NCI-H345 treated with DMSO at 0.1 percent for 48 hours (cell line): Measurements from ENCODE around the gene RAB28.

Experiments used
- DNase-seq: peaks from one replicate; lab custom pipeline; 2025; ENCODE audit not compliant: unreplicated experiment; lab: John Stamatoyannopoulos, UW

RAB28 gene

GRCh38 chr4:13484122-13484748, at the start of gene RAB28:
Gene RAB28 (minus strand): TSS chr4:13484340.
- DNase-seq: peak; percentile 80

- DNase-seq: no peak
Measured at GRCh38 chr4:13531625-13531998, 47.5 kb upstream of the RAB28 start.

GRCh38 chr4:13530823-13531624, 46.9 kb upstream of the RAB28 start:
- no peak for DNase-seq

- DNase-seq: no peak
Measured at GRCh38 chr4:13529128-13529919, 45.2 kb upstream of the RAB28 start.

GRCh38 chr4:13528821-13529127, 44.6 kb upstream of the RAB28 start:
- no peak for DNase-seq

- DNase-seq: no peak
Measured at GRCh38 chr4:13527981-13528820, 44.1 kb upstream of the RAB28 start.

GRCh38 chr4:13527192-13527980, 43.2 kb upstream of the RAB28 start:
- no peak for DNase-seq

- DNase-seq: no peak
Measured at GRCh38 chr4:13526658-13527057, 42.5 kb upstream of the RAB28 start.

GRCh38 chr4:13525606-13526281, 41.6 kb upstream of the RAB28 start:
- DNase-seq: no peak

GRCh38 chr4:13524504-13525243, 40.5 kb upstream of the RAB28 start:
- DNase-seq: no peak

GRCh38 chr4:13523591-13524503, 39.7 kb upstream of the RAB28 start:
- no peak for DNase-seq

GRCh38 chr4:13523105-13523477, 39.0 kb upstream of the RAB28 start:
- no peak for DNase-seq

GRCh38 chr4:13522282-13523104, 38.4 kb upstream of the RAB28 start:
- DNase-seq: no peak

GRCh38 chr4:13521047-13521446, 36.9 kb upstream of the RAB28 start:
- DNase-seq: no peak

GRCh38 chr4:13516315-13516860, 32.2 kb upstream of the RAB28 start:
- DNase-seq: no peak

- DNase-seq: no peak
Measured at GRCh38 chr4:13515268-13515667, 31.1 kb upstream of the RAB28 start.

GRCh38 chr4:13514722-13515121, 30.6 kb upstream of the RAB28 start:
- DNase-seq: no peak
